ENCODE measurements around the gene CLDN1. TPM values are rescaled to one million over a fixed set of nuclear protein-coding genes. Genes with fewer than 3 reads are reported as not detected.

The CLDN1 gene
- total RNA-seq, 2 donors from 2014 or later = 4.4 to 4.5 TPM

- intact Hi-C loops (cut with DNase I) = no loop called here
- ATAC-seq (no peak), DNase-seq (no peak)
Measured at GRCh38 chr3:190337301-190337700, 15.1 kb upstream of the CLDN1 start.

GRCh38 chr3:190336516-190337189, 14.4 kb upstream of the CLDN1 start:
- DNase-seq (no peak), ATAC-seq (peak; percentile 26 to 47)
- intact Hi-C loops (cut with DNase I) = no loop called here

DNA sequence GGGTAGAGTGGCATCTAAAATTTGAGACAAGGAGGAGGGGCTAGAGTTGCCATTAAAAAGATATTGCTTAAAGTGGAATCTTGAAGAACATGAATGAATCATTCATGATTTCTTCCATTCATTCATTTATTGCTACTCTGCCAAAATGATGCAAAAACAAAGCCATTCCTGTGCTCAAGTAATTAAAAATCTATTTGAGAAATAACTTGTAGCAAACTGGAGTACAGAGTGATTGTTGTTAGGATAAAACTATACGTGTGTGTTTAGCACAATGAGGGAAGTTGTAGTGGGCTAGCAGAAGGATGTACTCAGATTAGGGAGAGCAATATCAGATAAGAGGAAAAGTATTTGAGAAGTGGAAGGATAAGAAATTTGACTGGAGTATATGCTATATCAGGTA, 11.7 kb upstream of the CLDN1 start:
- DNase-seq (no peak), ATAC-seq (no peak)
- intact Hi-C loops (cut with DNase I) = no loop called here

- ATAC-seq (no peak), DNase-seq (no peak)
Measured at GRCh38 chr3:190330936-190331734, 8.9 kb upstream of the CLDN1 start.

DNA sequence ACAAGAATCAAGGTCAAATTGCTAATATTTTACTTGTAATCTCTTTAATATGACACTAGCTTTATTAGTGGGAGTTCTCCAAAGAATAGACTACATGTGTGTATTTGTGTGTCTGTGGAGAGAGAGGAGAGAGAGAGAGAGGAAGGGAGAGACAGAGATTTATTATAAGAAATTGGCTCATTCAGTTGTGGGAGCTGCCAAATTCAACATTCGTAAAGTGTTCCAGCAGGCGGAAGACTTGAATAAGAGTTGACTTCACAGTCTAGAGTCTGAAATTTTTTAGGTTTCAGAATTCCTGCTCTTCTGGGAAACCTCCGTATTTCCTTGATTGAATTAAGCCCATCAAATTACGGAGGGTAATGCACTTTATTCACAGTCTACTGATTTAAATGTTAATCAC, 4.7 kb upstream of the CLDN1 start:
- intact Hi-C loops (cut with DNase I) = loop anchor here in 1 of 2 donors (10.0 kb wide), 2 partner anchors 102 to 362 kb away; no protein-coding TSS in a partner anchor
- DNase-seq (no peak), ATAC-seq (peak; percentile 54 to 70)

More at GRCh38 chr3:190330936-190331734, 8.9 kb upstream of the CLDN1 start:
- intact Hi-C loops (cut with DNase I) = no loop called here

GRCh38 chr3:190326361-190326760, 4.1 kb upstream of the CLDN1 start:
- intact Hi-C loops (cut with DNase I) = loop anchor here in 1 of 2 donors (10.0 kb wide), 2 partner anchors 102 to 362 kb away; no protein-coding TSS in a partner anchor
- ATAC-seq (no peak), DNase-seq (no peak)

DNA sequence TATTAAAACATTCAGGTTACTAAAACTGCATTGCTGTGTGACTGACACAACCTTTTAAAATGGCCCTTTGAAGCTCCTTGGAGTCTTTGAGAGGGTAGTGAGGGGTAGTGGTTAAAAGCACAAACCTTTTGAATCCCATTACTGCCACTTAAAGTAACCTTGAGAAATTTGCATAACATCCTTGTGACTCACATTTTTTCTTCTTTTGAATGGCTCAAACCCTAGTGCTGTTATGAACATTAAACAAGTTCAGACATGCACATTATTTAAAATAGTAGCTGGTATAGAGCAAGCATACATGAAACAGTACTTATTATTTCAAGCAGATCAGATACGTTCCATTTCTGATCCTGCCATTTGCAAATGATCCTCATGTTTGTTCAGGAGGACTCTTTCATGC, 3.7 kb upstream of the CLDN1 start:
- DNase-seq (no peak), ATAC-seq (no peak)
- intact Hi-C loops (cut with DNase I) = loop anchor here in 1 of 2 donors (10.0 kb wide), 2 partner anchors 101 to 361 kb away; no protein-coding TSS in a partner anchor

DNA sequence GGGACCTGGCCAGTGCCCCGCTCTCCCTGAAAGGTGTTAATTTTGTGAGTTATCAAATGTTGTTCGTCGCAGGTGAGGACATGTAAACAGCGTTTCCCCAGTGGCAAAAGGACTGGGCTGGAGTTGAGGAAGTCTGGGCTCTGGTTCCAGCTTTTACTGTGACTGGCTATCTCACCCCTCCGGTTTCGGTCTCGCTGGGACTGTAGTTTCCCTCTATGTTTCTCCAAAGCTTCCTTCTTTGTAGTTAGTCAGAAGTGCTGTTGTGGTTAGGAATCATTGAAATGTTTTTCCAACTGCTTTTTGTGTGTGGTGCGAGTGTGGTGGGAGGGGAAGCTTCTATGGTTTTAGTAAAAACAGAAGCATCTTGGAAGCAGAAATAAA, 990 bp upstream of the CLDN1 start:
- peak in 1 of 2 donors; percentile 25 for ATAC-seq
- no peak for DNase-seq
- intact Hi-C loops (cut with DNase I) = loop anchor here (5.0 to 10.0 kb wide), 4 partner anchors 96 to 361 kb away; no protein-coding TSS in a partner anchor

GRCh38 chr3:190322604-190323245, 479 bp upstream of the CLDN1 start:
- intact Hi-C loops (cut with DNase I) = loop anchor here (5.0 to 10.0 kb wide), 4 partner anchors 95 to 360 kb away; no protein-coding TSS in a partner anchor
- DNase-seq = no peak

DNA sequence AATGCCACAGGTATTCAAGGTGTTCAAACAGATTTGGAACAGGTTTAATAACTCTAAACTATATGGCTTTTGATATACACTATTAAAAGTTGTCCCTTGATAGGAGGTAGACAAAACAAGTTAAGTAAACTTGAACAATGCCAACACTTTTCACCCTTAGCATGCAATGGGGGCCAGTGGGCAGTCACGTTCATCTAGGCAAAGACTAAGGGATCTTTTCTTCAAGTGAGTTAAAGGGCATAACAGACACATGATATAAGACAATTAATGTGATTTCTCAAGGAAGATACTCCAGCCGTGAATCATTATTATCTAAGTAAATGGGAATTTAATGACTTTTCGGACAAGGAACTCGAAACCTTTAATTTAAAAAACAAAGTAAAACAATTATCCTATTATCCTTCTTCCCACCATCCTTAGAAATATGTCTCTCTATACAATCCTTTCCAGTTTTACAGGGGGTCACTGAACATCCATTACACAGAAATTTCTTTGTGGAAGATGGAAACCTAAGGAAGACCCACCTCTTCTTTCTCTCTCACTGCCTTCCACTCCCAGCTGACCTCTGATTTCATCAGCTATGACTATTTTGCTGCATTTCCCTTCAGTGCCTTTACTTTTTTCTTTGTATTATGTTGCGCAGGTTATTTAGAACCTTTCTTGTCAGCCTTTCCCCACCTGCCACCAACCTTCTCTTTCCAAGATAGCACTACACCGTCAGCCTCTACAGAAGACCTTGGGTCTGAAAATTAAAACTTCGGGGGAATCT, 1.5 kb downstream of the CLDN1 start:
- intact Hi-C loops (cut with DNase I) = loop anchor here (5.0 to 10.0 kb wide), 4 partner anchors 93 to 358 kb away; no protein-coding TSS in a partner anchor
- DNase-seq (no peak), ATAC-seq (no peak)

More at GRCh38 chr3:190322604-190323245, 479 bp upstream of the CLDN1 start:
- ATAC-seq = peak in 1 of 2 donors; percentile 21

DNA sequence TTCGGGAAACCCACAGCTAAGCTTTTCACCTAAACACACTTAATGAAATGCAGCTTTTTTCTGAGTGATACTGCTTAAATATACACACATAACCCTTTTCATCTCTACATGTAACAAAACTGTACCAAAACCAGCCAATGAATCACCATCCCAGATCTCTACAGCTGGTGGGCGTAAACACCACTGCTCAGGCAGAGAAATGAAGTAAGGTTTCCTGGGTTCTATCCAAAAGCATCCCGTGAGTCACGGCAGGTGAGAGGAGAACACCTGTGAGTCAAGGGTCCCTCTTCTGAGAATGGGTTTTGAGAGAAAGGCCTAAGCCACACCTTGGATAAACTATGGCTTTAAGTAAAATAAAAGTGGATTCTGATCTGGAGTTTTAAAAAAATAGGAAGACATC, 2.6 kb downstream of the CLDN1 start:
- intact Hi-C loops (cut with DNase I) = loop anchor here (5.0 to 10.0 kb wide), 4 partner anchors 92 to 357 kb away; no protein-coding TSS in a partner anchor
- ATAC-seq (peak in 1 of 2 donors; percentile 4), DNase-seq (no peak)

- ATAC-seq = no peak
- DNase-seq = no peak
- intact Hi-C loops (cut with DNase I) = no loop called here
Measured at GRCh38 chr3:190318666-190319065, 3.6 kb downstream of the CLDN1 start.

GRCh38 chr3:190314741-190315140, 7.5 kb downstream of the CLDN1 start:
- ATAC-seq = no peak
- intact Hi-C loops (cut with DNase I) = no loop called here

GRCh38 chr3:190309414-190309813, 12.8 kb downstream of the CLDN1 start:
- DNase-seq (no peak), ATAC-seq (no peak)
- intact Hi-C loops (cut with DNase I) = no loop called here

More at GRCh38 chr3:190314741-190315140, 7.5 kb downstream of the CLDN1 start:
- no peak for DNase-seq

GRCh38 chr3:190308154-190308553, 14.1 kb downstream of the CLDN1 start:
- DNase-seq = no peak
- intact Hi-C loops (cut with DNase I) = no loop called here
- no peak for ATAC-seq

DNA sequence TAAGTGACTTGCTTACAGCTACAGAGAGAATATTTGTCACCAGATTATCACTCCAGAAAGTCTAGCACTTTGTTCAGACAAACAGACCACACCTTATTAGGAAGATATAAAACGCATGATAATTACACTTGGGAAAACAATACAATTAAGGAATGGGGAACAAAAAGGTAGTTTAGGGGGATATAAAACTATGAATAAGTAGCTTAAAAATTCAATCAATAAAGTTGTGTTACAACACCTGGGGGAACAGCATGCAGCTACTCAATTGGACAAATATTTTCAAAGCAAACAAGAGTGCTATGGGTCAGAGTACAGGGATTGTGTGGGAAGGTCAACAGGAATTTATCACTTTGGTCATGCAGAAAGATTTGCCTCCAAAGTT, 15.1 kb downstream of the CLDN1 start:
- ATAC-seq (no peak), DNase-seq (no peak)
- intact Hi-C loops (cut with DNase I) = no loop called here

GRCh38 chr3:190306513-190307163, 15.6 kb downstream of the CLDN1 start:
- DNase-seq (no peak), ATAC-seq (peak; percentile 67 to 70)
- intact Hi-C loops (cut with DNase I) = no loop called here

GRCh38 chr3:190306026-190306425, 16.2 kb downstream of the CLDN1 start:
- no peak for ATAC-seq
- no peak for DNase-seq
- intact Hi-C loops (cut with DNase I) = no loop called here

Data from left cardiac atrium (tissue), 4 donors.